ENCODE data around the gene NELFB. TPM values are rescaled to one million over a fixed set of nuclear protein-coding genes. Genes with fewer than 3 reads are reported as not detected.
A peak's percentile ranks its signal among the peaks of the same experiment; 100 is the strongest.

Gene NELFB
- polyA plus RNA-seq, 1 donor (not counting 4 experiments of a cell fraction or from before 2014, with no cell fraction given) = 25.1 TPM

- H3K9ac ChIP-seq (ENCODE audit: control insufficient read depth, extremely low read depth, insufficient read depth, low read length) = peak overlapping the region; percentile 39
- no peaks in the 10 kb centered on the region for H3K27me3 ChIP-seq (ENCODE audit: control insufficient read depth, extremely low read depth, insufficient read depth, low read length)
- no peaks in the 10 kb centered on the region for H3K9me3 ChIP-seq (ENCODE audit: control insufficient read depth, low read depth, low read length)
- H3K9me1 ChIP-seq (ENCODE audit: control insufficient read depth, extremely low read depth, insufficient read depth, low read length) = peaks cover 3% of the 10 kb centered on the region
- TF ChIP-seq CTCF (optimal IDR thresholded peaks at IDR 0.05 in 1 of 3, IDR thresholded peaks at IDR 0.05 in 1 of 3, conservative IDR thresholded peaks at IDR 0.05 in 1 of 3; ENCODE audit: extremely low read depth in 1 of 3, insufficient read depth in 2 of 3, low read length in 3 of 3) = no peak
- no peak for TF ChIP-seq EZH2 (IDR thresholded peaks at IDR 0.05; ENCODE audit: low read length)
- peak overlapping the region in 2 of 3 experiments; percentile 18 to 26 for H3K4me3 ChIP-seq (ENCODE audit: control insufficient read depth in 2 of 3, extremely low read depth in 1 of 3, insufficient read depth in 2 of 3, low read depth in 1 of 3, low read length in 3 of 3)
- peaks cover 11 to 20% of the 10 kb centered on the region in 2 experiments for H3K36me3 ChIP-seq (ENCODE audit: control insufficient read depth in 2 of 2, extremely low read depth in 1 of 2, insufficient read depth in 2 of 2, low read length in 2 of 2)
- H3K79me2 ChIP-seq (ENCODE audit: control insufficient read depth, insufficient read depth, low read length) = peaks cover 31% of the 10 kb centered on the region
- peak; percentile 48 for FAIRE-seq
- no peak for DNase-seq (ENCODE audit: low read depth, low spot score)
- H4K20me1 ChIP-seq (ENCODE audit: control insufficient read depth, extremely low read depth, insufficient read depth, low read length) = peaks cover 28% of the 10 kb centered on the region
- H3K4me1 ChIP-seq (ENCODE audit: control insufficient read depth, extremely low read depth, insufficient read depth, low read length) = peaks cover 30% of the 10 kb centered on the region
- peak overlapping the region; percentile 84 for H3K4me2 ChIP-seq (ENCODE audit: control insufficient read depth, extremely low read depth, insufficient read depth, low read depth, low read length)
- dilution Hi-C loops (cut with MboI; ENCODE audit: extremely low pct_ligation_motif_present, low sequenced_read_pairs) = no loop called here
- H3K27ac ChIP-seq (ENCODE audit: control insufficient read depth, insufficient read depth, low read length) = no peak overlapping the region
- no peak overlapping the region for H2AFZ ChIP-seq (ENCODE audit: control insufficient read depth, low read length)
Observed at GRCh38 chr9:137243626-137244485, 11.3 kb upstream of the NELFB start.

DNA sequence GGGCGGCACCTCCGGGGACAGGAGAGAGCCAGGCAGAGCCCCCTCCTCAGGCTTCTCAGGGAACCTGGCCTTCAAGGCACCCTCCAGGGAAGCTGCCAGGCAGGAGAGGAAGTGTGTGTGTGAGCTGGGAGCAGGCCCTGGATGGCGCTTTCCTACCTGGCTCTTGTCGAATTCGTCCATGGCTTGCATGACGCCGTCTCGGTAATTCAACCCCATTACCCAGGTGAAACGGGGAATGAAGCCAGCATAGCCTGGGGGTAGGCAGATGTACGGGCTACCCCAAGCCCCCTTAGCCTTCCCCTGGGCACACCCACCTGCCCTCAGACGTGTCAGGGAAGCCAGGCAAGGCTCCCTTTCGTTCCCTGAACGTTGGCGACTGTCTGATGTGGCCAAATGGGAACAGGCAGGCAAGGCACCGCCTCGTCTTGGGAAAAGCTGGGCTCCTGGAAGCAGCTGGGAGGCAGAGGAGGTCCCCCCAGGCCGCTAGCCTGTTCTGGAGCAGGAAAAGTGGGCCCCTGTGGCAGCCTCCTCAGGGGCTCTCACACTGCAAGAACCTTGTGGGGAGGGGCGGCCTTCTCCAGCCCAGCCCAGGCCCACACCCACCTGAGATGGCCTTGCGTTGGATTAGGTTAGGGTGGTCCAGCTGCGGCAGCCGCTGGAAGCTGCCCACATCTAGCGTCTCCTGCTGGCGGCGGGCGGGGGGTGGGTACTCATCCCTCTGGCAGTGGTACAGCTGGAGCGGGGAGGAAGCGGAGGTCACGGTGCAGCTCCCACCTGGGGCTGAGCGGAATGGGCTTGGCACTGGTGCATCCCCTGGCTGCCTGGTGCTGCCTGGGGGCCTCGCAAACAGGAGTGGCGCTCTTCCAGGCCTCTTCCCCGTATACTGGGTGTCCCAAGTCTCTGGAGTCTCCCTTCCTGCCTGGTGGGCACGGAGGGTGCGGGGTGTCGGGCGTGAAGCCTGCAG, 10.4 kb upstream of the NELFB start:
- H3K27ac ChIP-seq (ENCODE audit: control insufficient read depth, insufficient read depth, low read length) = no peak overlapping the region
- H3K79me2 ChIP-seq (ENCODE audit: control insufficient read depth, insufficient read depth, low read length) = peaks cover 28% of the 10 kb centered on the region
- peak overlapping the region in 1 of 3 experiments; percentile 18 for H3K4me3 ChIP-seq (ENCODE audit: control insufficient read depth in 2 of 3, extremely low read depth in 1 of 3, insufficient read depth in 2 of 3, low read depth in 1 of 3, low read length in 3 of 3)
- H4K20me1 ChIP-seq (ENCODE audit: control insufficient read depth, extremely low read depth, insufficient read depth, low read length) = peaks cover 28% of the 10 kb centered on the region
- peaks cover 11 to 20% of the 10 kb centered on the region in 2 experiments for H3K36me3 ChIP-seq (ENCODE audit: control insufficient read depth in 2 of 2, extremely low read depth in 1 of 2, insufficient read depth in 2 of 2, low read length in 2 of 2)
- TF ChIP-seq CTCF (optimal IDR thresholded peaks at IDR 0.05 in 1 of 3, IDR thresholded peaks at IDR 0.05 in 1 of 3, conservative IDR thresholded peaks at IDR 0.05 in 1 of 3; ENCODE audit: extremely low read depth in 1 of 3, insufficient read depth in 2 of 3, low read length in 3 of 3) (peak in 1 of 3 experiments; percentile 16), EZH2 (IDR thresholded peaks at IDR 0.05; ENCODE audit: low read length) (no peak)
- peaks cover 30% of the 10 kb centered on the region for H3K4me1 ChIP-seq (ENCODE audit: control insufficient read depth, extremely low read depth, insufficient read depth, low read length)
- peaks cover 3% of the 10 kb centered on the region for H3K9me1 ChIP-seq (ENCODE audit: control insufficient read depth, extremely low read depth, insufficient read depth, low read length)
- no peaks in the 10 kb centered on the region for H3K27me3 ChIP-seq (ENCODE audit: control insufficient read depth, extremely low read depth, insufficient read depth, low read length)
- DNase-seq (ENCODE audit: low read depth, low spot score) (no peak), FAIRE-seq (no peak)
- H2AFZ ChIP-seq (ENCODE audit: control insufficient read depth, low read length) = no peak overlapping the region
- H3K9ac ChIP-seq (ENCODE audit: control insufficient read depth, extremely low read depth, insufficient read depth, low read length) = peak overlapping the region; percentile 26
- dilution Hi-C loops (cut with MboI; ENCODE audit: extremely low pct_ligation_motif_present, low sequenced_read_pairs) = no loop called here
- peak overlapping the region; percentile 84 for H3K4me2 ChIP-seq (ENCODE audit: control insufficient read depth, extremely low read depth, insufficient read depth, low read depth, low read length)
- no peaks in the 10 kb centered on the region for H3K9me3 ChIP-seq (ENCODE audit: control insufficient read depth, low read depth, low read length)
